ENCODE measurements around the gene ACO2.
A peak's percentile ranks its signal among the peaks of the same experiment; 100 is the strongest.

Gene ACO2

GRCh38 chr22:41542224-41542623, 73.3 kb downstream of the ACO2 start:
- WGBS, 2 experiments: 93 to 94% methylated on average over 4 of the region's 4 CpGs
- peaks cover 9% of the 10 kb centered on the region for H3K4me1 ChIP-seq (ENCODE audit: control insufficient read depth, insufficient read depth, low read length)
- H3K4me3 ChIP-seq (ENCODE audit: insufficient read depth, low read depth, low read length): no peak overlapping the region
- no peaks in the 10 kb centered on the region for H3K9me3 ChIP-seq (ENCODE audit: control insufficient read depth, low read length)
- no peak overlapping the region for H3K27ac ChIP-seq (ENCODE audit: insufficient read depth, low read depth, low read length, poor library complexity, severe bottlenecking)
- H3K27me3 ChIP-seq (ENCODE audit: control insufficient read depth, insufficient read depth, low read length, poor library complexity, severe bottlenecking): no peaks in the 10 kb centered on the region
- peaks cover 5% of the 10 kb centered on the region for H3K36me3 ChIP-seq (ENCODE audit: control insufficient read depth, insufficient read depth, low read length)

DNA sequence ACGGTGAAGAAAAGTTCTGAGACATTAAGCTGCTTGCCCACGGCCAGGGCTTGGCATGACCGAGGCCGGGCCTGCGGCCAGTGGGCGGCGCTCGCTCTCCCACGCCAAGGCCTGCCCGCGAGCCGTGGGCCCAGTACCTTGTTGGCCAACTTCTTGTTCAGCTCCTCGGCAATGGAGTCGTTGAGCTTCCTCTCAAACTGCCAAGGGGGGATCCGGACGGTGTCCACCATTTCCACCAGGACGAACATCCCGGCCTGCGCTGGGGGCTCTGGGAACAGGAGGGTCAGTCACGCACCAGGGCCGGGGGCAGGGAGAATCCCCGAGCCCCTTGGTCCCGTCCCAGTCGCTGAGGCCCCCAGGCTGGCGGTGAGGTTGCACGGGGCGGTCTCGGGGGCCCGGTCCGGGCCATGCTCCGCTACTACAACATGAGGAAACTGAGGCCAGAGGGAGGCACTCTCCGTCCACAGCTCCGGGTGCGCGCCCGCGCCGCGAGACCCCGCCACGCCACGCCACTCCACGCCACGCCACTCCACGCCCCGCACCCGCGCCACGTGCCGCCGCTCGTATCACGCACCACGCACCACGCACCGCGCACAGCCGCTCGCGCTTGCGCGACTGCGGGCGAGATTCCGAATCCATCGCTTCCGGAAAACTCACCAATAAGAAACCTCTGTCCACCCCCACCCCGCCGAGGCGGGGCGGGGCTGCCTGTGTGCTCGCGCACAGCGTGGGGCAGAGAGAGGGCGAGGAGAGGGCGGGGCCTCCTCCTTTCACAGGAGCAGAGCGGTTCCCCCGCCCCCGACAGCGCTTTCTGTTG, 75.1 kb downstream of the ACO2 start, which contains the start of gene POLR3H:
Gene POLR3H (minus strand): TSS at position 617 of the 817 bp plus-strand sequence. CDS start 369 bp downstream, at position 248.
- peak within 1 kb of the TSS; percentile 56 for H3K27ac ChIP-seq (ENCODE audit: insufficient read depth, low read depth, low read length, poor library complexity, severe bottlenecking)
- no peaks in the 10 kb centered on the region for H3K9me3 ChIP-seq (ENCODE audit: control insufficient read depth, low read length)
- H3K36me3 ChIP-seq (ENCODE audit: control insufficient read depth, insufficient read depth, low read length): no peaks in the 10 kb centered on the region
- no peaks in the 10 kb centered on the region for H3K27me3 ChIP-seq (ENCODE audit: control insufficient read depth, insufficient read depth, low read length, poor library complexity, severe bottlenecking)
- 0 to 1% methylated on average over 80 of the region's 80 CpGs for WGBS, 2 experiments
- H3K4me1 ChIP-seq (ENCODE audit: control insufficient read depth, insufficient read depth, low read length): peaks cover 9% of the 10 kb centered on the region
- peak within 1 kb of the TSS; percentile 80 for H3K4me3 ChIP-seq (ENCODE audit: insufficient read depth, low read depth, low read length)

- no peaks in the 10 kb centered on the region for H3K36me3 ChIP-seq (ENCODE audit: control insufficient read depth, insufficient read depth, low read length)
- H3K9me3 ChIP-seq (ENCODE audit: control insufficient read depth, low read length): no peaks in the 10 kb centered on the region
- H3K4me3 ChIP-seq (ENCODE audit: insufficient read depth, low read depth, low read length): peak overlapping the region; percentile 80
- H3K4me1 ChIP-seq (ENCODE audit: control insufficient read depth, insufficient read depth, low read length): peaks cover 9% of the 10 kb centered on the region
- WGBS, 2 experiments: 50 to 51% methylated on average over 20 of the region's 21 CpGs
- H3K27me3 ChIP-seq (ENCODE audit: control insufficient read depth, insufficient read depth, low read length, poor library complexity, severe bottlenecking): no peaks in the 10 kb centered on the region
- H3K27ac ChIP-seq (ENCODE audit: insufficient read depth, low read depth, low read length, poor library complexity, severe bottlenecking): peak overlapping the region; percentile 30
Observed at GRCh38 chr22:41544671-41545476, 76.0 kb downstream of the ACO2 start.

- Histone ChIP-seq H3K27me3 (ENCODE audit: control insufficient read depth, insufficient read depth, low read length, poor library complexity, severe bottlenecking) (no peaks in the 10 kb centered on the region), H3K9me3 (ENCODE audit: control insufficient read depth, low read length) (no peaks in the 10 kb centered on the region), H3K36me3 (ENCODE audit: control insufficient read depth, insufficient read depth, low read length) (no peaks in the 10 kb centered on the region), H3K4me3 (ENCODE audit: insufficient read depth, low read depth, low read length) (no peak overlapping the region), H3K4me1 (ENCODE audit: control insufficient read depth, insufficient read depth, low read length) (peaks cover 9% of the 10 kb centered on the region), H3K27ac (ENCODE audit: insufficient read depth, low read depth, low read length, poor library complexity, severe bottlenecking) (no peak overlapping the region)
- 94 to 95% methylated on average over 5 of the region's 5 CpGs for WGBS, 2 experiments
Observed at GRCh38 chr22:41548830-41549211, 79.9 kb downstream of the ACO2 start.

- H3K4me1 ChIP-seq (ENCODE audit: control insufficient read depth, insufficient read depth, low read length): no peaks in the 10 kb centered on the region
- no peak overlapping the region for H3K27ac ChIP-seq (ENCODE audit: insufficient read depth, low read depth, low read length, poor library complexity, severe bottlenecking)
- no peaks in the 10 kb centered on the region for H3K27me3 ChIP-seq (ENCODE audit: control insufficient read depth, insufficient read depth, low read length, poor library complexity, severe bottlenecking)
- WGBS, 2 experiments: 88 to 94% methylated on average over 12 of the region's 12 CpGs
- H3K9me3 ChIP-seq (ENCODE audit: control insufficient read depth, low read length): no peaks in the 10 kb centered on the region
- H3K36me3 ChIP-seq (ENCODE audit: control insufficient read depth, insufficient read depth, low read length): no peaks in the 10 kb centered on the region
- H3K4me3 ChIP-seq (ENCODE audit: insufficient read depth, low read depth, low read length): no peak overlapping the region
Observed at GRCh38 chr22:41550952-41551491, 82.1 kb downstream of the ACO2 start.

DNA sequence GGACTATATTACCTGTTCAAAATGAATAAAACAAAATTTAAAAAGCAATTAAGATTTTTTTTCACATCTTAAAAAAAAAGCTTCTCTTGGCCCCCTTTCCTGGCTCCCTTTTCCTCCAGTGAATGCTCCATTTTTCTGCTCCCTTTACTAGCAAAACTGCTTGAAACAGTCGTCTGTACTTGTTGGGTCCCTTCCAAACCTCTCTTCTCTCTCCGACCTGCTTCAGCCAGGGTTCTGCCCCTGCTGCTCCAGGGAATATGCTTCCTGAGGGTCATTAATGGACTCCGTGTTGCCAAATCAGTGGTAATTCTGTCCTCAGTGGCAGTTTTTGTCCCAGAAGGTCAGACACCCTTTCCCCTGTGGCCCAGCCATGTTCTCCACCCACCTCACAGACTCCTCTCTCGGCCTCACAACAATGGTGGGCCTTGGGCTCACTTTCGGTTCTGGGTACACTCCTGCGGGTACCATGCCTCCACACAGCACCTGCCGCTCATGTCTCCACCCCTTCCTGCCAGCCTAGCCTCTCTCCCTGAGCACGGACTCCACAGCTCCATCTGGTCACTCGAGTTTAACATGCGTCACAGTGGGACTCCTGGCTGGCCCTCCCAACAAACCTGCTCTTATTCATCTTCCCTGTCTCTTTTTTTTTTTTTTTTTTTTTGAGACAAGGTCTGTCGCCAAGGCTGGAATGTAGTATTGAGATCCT, 83.1 kb downstream of the ACO2 start:
- Histone ChIP-seq H3K27me3 (ENCODE audit: control insufficient read depth, insufficient read depth, low read length, poor library complexity, severe bottlenecking) (no peaks in the 10 kb centered on the region), H3K27ac (ENCODE audit: insufficient read depth, low read depth, low read length, poor library complexity, severe bottlenecking) (no peak overlapping the region), H3K4me1 (ENCODE audit: control insufficient read depth, insufficient read depth, low read length) (no peaks in the 10 kb centered on the region), H3K4me3 (ENCODE audit: insufficient read depth, low read depth, low read length) (no peak overlapping the region), H3K36me3 (ENCODE audit: control insufficient read depth, insufficient read depth, low read length) (no peaks in the 10 kb centered on the region), H3K9me3 (ENCODE audit: control insufficient read depth, low read length) (no peaks in the 10 kb centered on the region)
- WGBS, 2 experiments: 82 to 87% methylated on average over 10 of the region's 11 CpGs

DNA sequence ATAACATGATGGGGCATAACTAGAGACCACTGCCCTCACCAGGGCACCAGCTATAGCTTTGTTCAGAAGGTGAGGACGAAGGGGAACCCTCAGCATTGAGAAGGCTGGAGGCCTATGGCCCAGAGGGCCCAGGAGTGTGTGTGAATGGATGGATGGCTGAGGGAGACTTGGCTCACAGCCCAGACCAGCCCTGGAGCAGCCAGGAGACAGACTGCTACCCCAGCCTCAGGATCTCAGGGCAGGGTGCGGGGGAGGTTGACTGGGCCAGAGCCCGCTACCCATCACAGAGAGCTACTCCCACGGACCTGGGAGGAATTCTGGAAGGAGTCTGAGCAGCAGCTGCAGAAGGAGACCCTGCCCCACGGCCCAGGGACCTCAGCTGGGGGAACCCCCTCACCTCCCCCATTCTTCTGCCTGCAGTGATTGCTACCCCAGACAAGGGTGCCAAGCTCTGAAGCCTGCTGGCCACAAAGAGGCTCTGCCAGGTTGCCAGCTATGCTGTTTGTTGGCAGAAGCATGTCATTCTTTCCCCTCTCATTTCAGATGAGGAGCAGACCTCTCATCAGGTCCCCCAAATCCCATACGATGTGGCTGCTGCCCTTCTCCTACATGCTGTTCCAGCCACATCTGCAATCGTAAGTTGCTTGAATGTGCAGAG, 86.5 kb downstream of the ACO2 start:
- 84 to 88% methylated on average over 7 of the region's 7 CpGs for WGBS, 2 experiments
- H3K4me1 ChIP-seq (ENCODE audit: control insufficient read depth, insufficient read depth, low read length): peaks cover 13% of the 10 kb centered on the region
- H3K9me3 ChIP-seq (ENCODE audit: control insufficient read depth, low read length): no peaks in the 10 kb centered on the region
- H3K36me3 ChIP-seq (ENCODE audit: control insufficient read depth, insufficient read depth, low read length): no peaks in the 10 kb centered on the region
- no peaks in the 10 kb centered on the region for H3K27me3 ChIP-seq (ENCODE audit: control insufficient read depth, insufficient read depth, low read length, poor library complexity, severe bottlenecking)
- no peak overlapping the region for H3K27ac ChIP-seq (ENCODE audit: insufficient read depth, low read depth, low read length, poor library complexity, severe bottlenecking)
- no peak overlapping the region for H3K4me3 ChIP-seq (ENCODE audit: insufficient read depth, low read depth, low read length)

- 93 to 96% methylated on average over 10 of the region's 10 CpGs for WGBS, 2 experiments
- Histone ChIP-seq H3K36me3 (ENCODE audit: control insufficient read depth, insufficient read depth, low read length) (no peaks in the 10 kb centered on the region), H3K27me3 (ENCODE audit: control insufficient read depth, insufficient read depth, low read length, poor library complexity, severe bottlenecking) (peaks cover 6% of the 10 kb centered on the region), H3K4me3 (ENCODE audit: insufficient read depth, low read depth, low read length) (no peak overlapping the region), H3K4me1 (ENCODE audit: control insufficient read depth, insufficient read depth, low read length) (peaks cover 24% of the 10 kb centered on the region), H3K9me3 (ENCODE audit: control insufficient read depth, low read length) (no peaks in the 10 kb centered on the region), H3K27ac (ENCODE audit: insufficient read depth, low read depth, low read length, poor library complexity, severe bottlenecking) (no peak overlapping the region)
Observed at GRCh38 chr22:41556561-41556960, 87.6 kb downstream of the ACO2 start.

DNA sequence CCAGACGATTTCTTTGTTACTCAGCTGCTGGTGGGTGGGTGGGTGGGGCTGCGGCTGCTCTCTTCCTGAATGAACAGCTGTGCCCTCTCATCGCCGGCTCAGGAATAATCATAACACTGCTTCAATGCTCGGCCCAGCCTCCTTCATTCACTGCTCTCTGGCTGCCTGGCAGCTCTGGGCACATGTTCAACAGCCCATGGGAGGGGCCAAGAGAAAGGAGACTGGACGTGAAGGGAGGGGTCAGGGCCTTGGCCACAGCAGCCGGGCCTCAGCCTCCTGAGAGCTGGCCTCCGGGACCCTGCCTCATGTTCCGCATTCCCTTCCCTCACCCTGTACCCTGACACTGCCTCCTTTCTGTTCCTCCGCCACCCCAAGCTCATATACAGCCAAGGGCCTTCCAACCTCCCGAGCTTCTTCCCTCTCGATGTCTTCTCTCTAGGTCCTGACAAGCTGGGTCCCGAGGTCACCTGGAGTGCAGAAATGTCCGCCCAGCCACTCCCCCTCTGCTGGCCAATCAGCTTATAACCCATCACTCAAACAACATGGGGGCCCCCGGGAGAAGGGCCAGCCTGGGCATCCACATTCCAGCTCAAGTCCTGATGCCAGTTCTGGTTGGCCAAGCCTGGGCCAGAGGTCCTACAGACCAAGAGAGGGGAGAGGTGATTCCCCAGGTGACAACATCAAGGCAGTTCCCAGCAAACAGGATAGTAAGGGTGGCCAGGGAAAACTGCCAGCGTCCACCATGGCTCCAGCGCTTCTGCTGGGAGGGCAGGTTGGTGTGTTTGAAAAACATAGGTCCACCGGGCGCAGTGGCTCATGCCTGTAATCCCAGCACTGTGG, 88.7 kb downstream of the ACO2 start:
- Histone ChIP-seq H3K36me3 (ENCODE audit: control insufficient read depth, insufficient read depth, low read length) (no peaks in the 10 kb centered on the region), H3K4me1 (ENCODE audit: control insufficient read depth, insufficient read depth, low read length) (peaks cover 33% of the 10 kb centered on the region), H3K4me3 (ENCODE audit: insufficient read depth, low read depth, low read length) (no peak overlapping the region), H3K27me3 (ENCODE audit: control insufficient read depth, insufficient read depth, low read length, poor library complexity, severe bottlenecking) (peaks cover 6% of the 10 kb centered on the region), H3K9me3 (ENCODE audit: control insufficient read depth, low read length) (no peaks in the 10 kb centered on the region), H3K27ac (ENCODE audit: insufficient read depth, low read depth, low read length, poor library complexity, severe bottlenecking) (no peak overlapping the region)
- WGBS, 2 experiments: 72 to 79% methylated on average over 19 of the region's 19 CpGs
